ENCODE results near the gene KCNK13.

KCNK13 gene

DNA sequence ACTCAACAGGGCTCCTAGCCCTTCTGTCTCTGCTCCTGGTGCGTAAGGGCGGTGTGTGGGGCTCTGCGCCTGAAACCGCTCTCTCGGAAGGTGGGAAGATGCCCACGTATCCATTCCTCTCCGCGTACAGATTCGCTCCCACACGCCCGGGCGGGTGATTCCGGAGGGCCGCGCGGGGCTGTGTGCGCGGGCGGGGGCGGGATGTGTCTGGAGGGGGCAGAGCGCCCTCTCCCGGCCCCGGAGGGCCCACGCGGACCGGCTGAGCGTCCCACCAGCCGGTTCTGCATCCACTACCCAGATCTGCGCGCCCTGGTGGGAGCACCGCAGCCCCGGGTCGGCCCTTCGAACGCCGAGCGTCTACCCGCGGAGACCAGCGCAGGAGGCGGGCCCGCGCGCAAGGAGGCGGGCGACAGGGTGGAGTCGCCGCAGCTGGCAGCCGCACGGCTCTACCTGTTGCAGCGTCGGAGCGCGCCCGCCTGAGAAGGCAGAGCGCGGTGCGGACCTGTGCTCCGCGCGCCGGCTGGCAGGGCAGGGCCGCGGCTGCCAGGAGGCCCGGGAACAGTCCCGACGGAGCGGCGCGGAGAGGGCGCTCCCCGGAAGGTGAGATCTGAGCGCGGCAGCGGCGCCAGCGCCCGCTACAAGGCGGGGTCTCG lies 1.4 kb upstream of the KCNK13 start (continued):
- TF ChIP-seq TSHZ1 (tag by site-specific recombination; IDR thresholded peaks at IDR 0.05; ENCODE audit: borderline replicate concordance) (no peak), ZNF785 (tag by site-specific recombination; IDR thresholded peaks at IDR 0.05) (no peak; the same call in 1 of the 2 replicates), ZNF529 (tag by site-specific recombination; IDR thresholded peaks at IDR 0.05; ENCODE audit: insufficient replicate concordance) (no peak), KLF10 (tag by site-specific recombination; IDR thresholded peaks at IDR 0.05) (peak; percentile 25; the same call in 1 of the 2 replicates), ZNF660 (tag by site-specific recombination; IDR thresholded peaks at IDR 0.05) (peak; percentile 94), FEZF1 (tag by site-specific recombination; IDR thresholded peaks at IDR 0.05) (no peak), ZXDB (tag by site-specific recombination; IDR thresholded peaks at IDR 0.05) (0 out of 2 replicates have a peak, but pooled peaks have one; percentile 53), ZNF133 (tag by site-specific recombination; IDR thresholded peaks at IDR 0.05) (peak; percentile 14; the same call in 1 of the 2 replicates), KLF16 (tag by site-specific recombination; IDR thresholded peaks at IDR 0.05) (peak; percentile 65; the same call in 1 of the 2 replicates), ZNF560 (tag by site-specific recombination; IDR thresholded peaks at IDR 0.05; ENCODE audit: borderline replicate concordance) (no peak), ZNF155 (tag by site-specific recombination; IDR thresholded peaks at IDR 0.05) (no peak), ZNF266 (tag by site-specific recombination; IDR thresholded peaks at IDR 0.05; ENCODE audit: low read depth) (no peak), ZNF174 (tag by site-specific recombination; IDR thresholded peaks at IDR 0.05) (no peak), ZNF157 (tag by site-specific recombination; IDR thresholded peaks at IDR 0.05) (no peak), ZNF26 (tag by site-specific recombination; IDR thresholded peaks at IDR 0.05) (no peak), ZNF621 (tag by site-specific recombination; IDR thresholded peaks at IDR 0.05) (no peak), PRDM6 (tag by site-specific recombination; IDR thresholded peaks at IDR 0.05) (no peak), ZNF292 (tag by site-specific recombination; IDR thresholded peaks at IDR 0.05; ENCODE audit: borderline replicate concordance, low read depth) (no peak), ZNF426 (tag by site-specific recombination; IDR thresholded peaks at IDR 0.05) (no peak), ZIC2 (tag by site-specific recombination; IDR thresholded peaks at IDR 0.05) (peak; percentile 83), ZNF169 (tag by site-specific recombination; IDR thresholded peaks at IDR 0.05) (no peak), ZNF350 (tag by site-specific recombination; IDR thresholded peaks at IDR 0.05) (no peak)
- TF ChIP-seq, protein P1, sequence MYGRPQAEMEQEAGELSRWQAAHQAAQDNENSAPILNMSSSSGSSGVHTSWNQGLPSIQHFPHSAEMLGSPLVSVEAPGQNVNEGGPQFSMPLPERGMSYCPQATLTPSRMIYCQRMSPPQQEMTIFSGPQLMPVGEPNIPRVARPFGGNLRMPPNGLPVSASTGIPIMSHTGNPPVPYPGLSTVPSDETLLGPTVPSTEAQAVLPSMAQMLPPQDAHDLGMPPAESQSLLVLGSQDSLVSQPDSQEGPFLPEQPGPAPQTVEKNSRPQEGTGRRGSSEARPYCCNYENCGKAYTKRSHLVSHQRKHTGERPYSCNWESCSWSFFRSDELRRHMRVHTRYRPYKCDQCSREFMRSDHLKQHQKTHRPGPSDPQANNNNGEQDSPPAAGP (tag by site-specific recombination; IDR thresholded peaks at IDR 0.05), result peak; percentile 32; the same call in 1 of the 2 replicates
- TF ChIP-seq, protein P2, sequence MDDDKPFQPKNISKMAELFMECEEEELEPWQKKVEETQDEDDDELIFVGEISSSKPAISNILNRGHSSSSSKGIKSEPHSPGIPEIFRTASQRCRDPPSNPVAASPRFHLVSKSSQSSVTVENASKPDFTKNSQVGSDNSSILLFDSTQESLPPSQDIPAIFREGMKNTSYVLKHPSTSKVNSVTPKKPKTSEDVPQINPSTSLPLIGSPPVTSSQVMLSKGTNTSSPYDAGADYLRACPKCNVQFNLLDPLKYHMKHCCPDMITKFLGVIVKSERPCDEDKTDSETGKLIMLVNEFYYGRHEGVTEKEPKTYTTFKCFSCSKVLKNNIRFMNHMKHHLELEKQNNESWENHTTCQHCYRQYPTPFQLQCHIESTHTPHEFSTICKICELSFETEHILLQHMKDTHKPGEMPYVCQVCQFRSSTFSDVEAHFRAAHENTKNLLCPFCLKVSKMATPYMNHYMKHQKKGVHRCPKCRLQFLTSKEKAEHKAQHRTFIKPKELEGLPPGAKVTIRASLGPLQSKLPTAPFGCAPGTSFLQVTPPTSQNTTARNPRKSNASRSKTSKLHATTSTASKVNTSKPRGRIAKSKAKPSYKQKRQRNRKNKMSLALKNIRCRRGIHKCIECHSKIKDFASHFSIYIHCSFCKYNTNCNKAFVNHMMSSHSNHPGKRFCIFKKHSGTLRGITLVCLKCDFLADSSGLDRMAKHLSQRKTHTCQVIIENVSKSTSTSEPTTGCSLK (tag by site-specific recombination; IDR thresholded peaks at IDR 0.05), result no peak
- TF ChIP-seq, protein P3, sequence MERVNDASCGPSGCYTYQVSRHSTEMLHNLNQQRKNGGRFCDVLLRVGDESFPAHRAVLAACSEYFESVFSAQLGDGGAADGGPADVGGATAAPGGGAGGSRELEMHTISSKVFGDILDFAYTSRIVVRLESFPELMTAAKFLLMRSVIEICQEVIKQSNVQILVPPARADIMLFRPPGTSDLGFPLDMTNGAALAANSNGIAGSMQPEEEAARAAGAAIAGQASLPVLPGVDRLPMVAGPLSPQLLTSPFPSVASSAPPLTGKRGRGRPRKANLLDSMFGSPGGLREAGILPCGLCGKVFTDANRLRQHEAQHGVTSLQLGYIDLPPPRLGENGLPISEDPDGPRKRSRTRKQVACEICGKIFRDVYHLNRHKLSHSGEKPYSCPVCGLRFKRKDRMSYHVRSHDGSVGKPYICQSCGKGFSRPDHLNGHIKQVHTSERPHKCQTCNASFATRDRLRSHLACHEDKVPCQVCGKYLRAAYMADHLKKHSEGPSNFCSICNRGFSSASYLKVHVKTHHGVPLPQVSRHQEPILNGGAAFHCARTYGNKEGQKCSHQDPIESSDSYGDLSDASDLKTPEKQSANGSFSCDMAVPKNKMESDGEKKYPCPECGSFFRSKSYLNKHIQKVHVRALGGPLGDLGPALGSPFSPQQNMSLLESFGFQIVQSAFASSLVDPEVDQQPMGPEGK (tag by site-specific recombination; IDR thresholded peaks at IDR 0.05), result peak; percentile 82
- TF ChIP-seq, protein P4, sequence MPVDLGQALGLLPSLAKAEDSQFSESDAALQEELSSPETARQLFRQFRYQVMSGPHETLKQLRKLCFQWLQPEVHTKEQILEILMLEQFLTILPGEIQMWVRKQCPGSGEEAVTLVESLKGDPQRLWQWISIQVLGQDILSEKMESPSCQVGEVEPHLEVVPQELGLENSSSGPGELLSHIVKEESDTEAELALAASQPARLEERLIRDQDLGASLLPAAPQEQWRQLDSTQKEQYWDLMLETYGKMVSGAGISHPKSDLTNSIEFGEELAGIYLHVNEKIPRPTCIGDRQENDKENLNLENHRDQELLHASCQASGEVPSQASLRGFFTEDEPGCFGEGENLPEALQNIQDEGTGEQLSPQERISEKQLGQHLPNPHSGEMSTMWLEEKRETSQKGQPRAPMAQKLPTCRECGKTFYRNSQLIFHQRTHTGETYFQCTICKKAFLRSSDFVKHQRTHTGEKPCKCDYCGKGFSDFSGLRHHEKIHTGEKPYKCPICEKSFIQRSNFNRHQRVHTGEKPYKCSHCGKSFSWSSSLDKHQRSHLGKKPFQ (tag by site-specific recombination; IDR thresholded peaks at IDR 0.05), result peak; percentile 46; the same call in 1 of the 2 replicates

Measured in HEK293 (cell line).